NCI-H1930 (cell line): Measurements from ENCODE around the gene ACOT11.

Experiments
- DNase-seq, 2 experiments: peaks; one replicate each; lab custom pipeline; 2025; lab: John Stamatoyannopoulos, UW

Gene ACOT11

GRCh38 chr1:54564312-54565112 is 16.5 kb downstream of the ACOT11 start:
- DNase-seq: no peak

GRCh38 chr1:54565113-54565501 is 17.1 kb downstream of the ACOT11 start:
- no peak for DNase-seq

- DNase-seq: no peak
Measured at GRCh38 chr1:54566438-54567141, 18.6 kb downstream of the ACOT11 start.

- DNase-seq: no peak
Measured at GRCh38 chr1:54567961-54568360, 19.9 kb downstream of the ACOT11 start.

- DNase-seq: no peak
Measured at GRCh38 chr1:54569339-54569738, 21.3 kb downstream of the ACOT11 start.

- no peak for DNase-seq
Measured at GRCh38 chr1:54570161-54570560, 22.1 kb downstream of the ACOT11 start.

- DNase-seq: no peak
Measured at GRCh38 chr1:54571326-54571725, 23.3 kb downstream of the ACOT11 start.

- no peak for DNase-seq
Measured at GRCh38 chr1:54571803-54572541, 23.9 kb downstream of the ACOT11 start.

GRCh38 chr1:54572542-54572850 is 24.5 kb downstream of the ACOT11 start:
- DNase-seq: no peak

GRCh38 chr1:54574158-54574778 is 26.2 kb downstream of the ACOT11 start:
- no peak for DNase-seq

- no peak for DNase-seq
Measured at GRCh38 chr1:54575161-54575560, 27.1 kb downstream of the ACOT11 start.

GRCh38 chr1:54575605-54576290 is 27.7 kb downstream of the ACOT11 start:
- no peak for DNase-seq

GRCh38 chr1:54577612-54578011 is 29.6 kb downstream of the ACOT11 start:
- DNase-seq: no peak

GRCh38 chr1:54579337-54579781 is 31.3 kb downstream of the ACOT11 start:
- DNase-seq: no peak

- no peak for DNase-seq
Measured at GRCh38 chr1:54580856-54581550, 33.0 kb downstream of the ACOT11 start.

GRCh38 chr1:54581621-54582035 is 33.6 kb downstream of the ACOT11 start:
- DNase-seq: no peak

GRCh38 chr1:54582566-54583306 is 34.7 kb downstream of the ACOT11 start:
- no peak for DNase-seq

- no peak for DNase-seq
Measured at GRCh38 chr1:54583307-54583686, 35.3 kb downstream of the ACOT11 start.

GRCh38 chr1:54583871-54584270 is 35.8 kb downstream of the ACOT11 start:
- DNase-seq: no peak

GRCh38 chr1:54584575-54584974 is 36.5 kb downstream of the ACOT11 start:
- no peak for DNase-seq
